K562 (cell line): ENCODE results near the gene CUL2. TPM values are rescaled to one million over a fixed set of nuclear protein-coding genes. Genes with fewer than 3 reads are reported as not detected.

Source experiments
- polyA plus RNA-seq, 8 experiments: library from polyadenylated mRNA; depleted of rRNA in 4 of 8; stranded (reverse) in 5 of 8; unstranded in 3 of 8; fragments of >200 nt; fragmentation: Nextera tagmentation in 2 of 8; fragmentation: Illumina TruSeq in 1 of 8; extraction: Ambion mirVana in 2 of 8; extraction: Trizol in 1 of 8; gene quantifications; 2 replicates each; pipeline versions ENCODE4 v1.2.1 to v1.2.3, GENCODE V29; 2011 to 2014; ENCODE audit warnings: inconsistent platforms in 1 of 8, missing spikeins in 1 of 8
- total RNA-seq, 7 experiments: library from RNA; depleted of rRNA in 6 of 7; stranded (reverse); fragments of >200 nt in 6 of 7; fragmentation: Illumina TruSeq in 2 of 7; extraction: Trizol in 2 of 7; gene quantifications; 2 replicates each; pipeline versions ENCODE4 v1.2.1 to v1.2.3, GENCODE V29; 2011 to 2021; ENCODE audit warnings: low replicate concordance in 1 of 7
- TF ChIP-seq, protein P1 (sequence below): sonication (generic); formaldehyde crosslinking; IDR thresholded peaks from 2 replicates; pipeline ENCODE4 v1.8.0; 2022; ENCODE audit warnings: mild to moderate bottlenecking, missing genetic modification reagents
- TF ChIP-seq, protein P2 (sequence below): fragments of 250-450 bp; sonication (Bioruptor Pico); IDR thresholded peaks from 2 replicates; pipeline ENCODE4 v1.4.0; 2020; ENCODE audit warnings: mild to moderate bottlenecking, moderate library complexity
- TF ChIP-seq, protein P3 (sequence below): fragments of 450-650 bp; IDR thresholded peaks from 2 replicates; pipeline ENCODE4 v1.6.1; 2016; ENCODE audit warnings: mild to moderate bottlenecking

The CUL2 gene
- total and polyA plus RNA-seq, 9 of the 15 experiments (the other 6 are each of a cell fraction or from before 2014, with no cell fraction given), result 17.3 to 46.3 (median 41.2) TPM

DNA sequence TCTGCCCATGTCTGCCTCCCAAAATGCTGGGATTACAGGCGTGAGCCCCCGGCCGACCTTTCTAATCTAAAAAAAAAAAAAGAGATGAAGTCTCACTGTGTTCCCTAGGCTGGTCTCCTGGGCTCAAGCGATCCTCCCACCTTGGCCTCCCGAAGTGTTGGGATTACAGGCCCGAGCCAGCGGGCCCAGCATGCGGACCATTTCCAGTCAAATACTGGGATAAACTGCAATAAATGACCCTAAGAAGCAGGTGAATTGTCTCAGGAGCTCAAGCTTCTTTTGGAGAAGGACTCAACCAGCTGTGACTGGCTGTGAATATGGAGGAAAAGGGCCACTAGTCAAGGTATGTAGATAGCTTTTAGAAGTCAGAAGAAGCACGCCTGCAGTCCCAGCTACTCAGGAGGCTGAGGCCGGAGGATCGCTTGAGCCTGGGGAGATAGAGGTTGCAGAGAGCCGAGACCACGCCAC lies 36.0 kb upstream of the CUL2 start (continued):
- TF ChIP-seq, protein P1, sequence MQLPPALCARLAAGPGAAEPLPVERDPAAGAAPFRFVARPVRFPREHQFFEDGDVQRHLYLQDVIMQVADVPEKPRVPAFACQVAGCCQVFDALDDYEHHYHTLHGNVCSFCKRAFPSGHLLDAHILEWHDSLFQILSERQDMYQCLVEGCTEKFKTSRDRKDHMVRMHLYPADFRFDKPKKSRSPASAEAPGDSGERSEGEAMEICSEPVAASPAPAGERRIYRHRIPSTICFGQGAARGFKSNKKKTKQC (CRISPR knock-in tag), result 0 out of 2 replicates have a peak, but pooled peaks have one; percentile 62
- TF ChIP-seq, protein P2, sequence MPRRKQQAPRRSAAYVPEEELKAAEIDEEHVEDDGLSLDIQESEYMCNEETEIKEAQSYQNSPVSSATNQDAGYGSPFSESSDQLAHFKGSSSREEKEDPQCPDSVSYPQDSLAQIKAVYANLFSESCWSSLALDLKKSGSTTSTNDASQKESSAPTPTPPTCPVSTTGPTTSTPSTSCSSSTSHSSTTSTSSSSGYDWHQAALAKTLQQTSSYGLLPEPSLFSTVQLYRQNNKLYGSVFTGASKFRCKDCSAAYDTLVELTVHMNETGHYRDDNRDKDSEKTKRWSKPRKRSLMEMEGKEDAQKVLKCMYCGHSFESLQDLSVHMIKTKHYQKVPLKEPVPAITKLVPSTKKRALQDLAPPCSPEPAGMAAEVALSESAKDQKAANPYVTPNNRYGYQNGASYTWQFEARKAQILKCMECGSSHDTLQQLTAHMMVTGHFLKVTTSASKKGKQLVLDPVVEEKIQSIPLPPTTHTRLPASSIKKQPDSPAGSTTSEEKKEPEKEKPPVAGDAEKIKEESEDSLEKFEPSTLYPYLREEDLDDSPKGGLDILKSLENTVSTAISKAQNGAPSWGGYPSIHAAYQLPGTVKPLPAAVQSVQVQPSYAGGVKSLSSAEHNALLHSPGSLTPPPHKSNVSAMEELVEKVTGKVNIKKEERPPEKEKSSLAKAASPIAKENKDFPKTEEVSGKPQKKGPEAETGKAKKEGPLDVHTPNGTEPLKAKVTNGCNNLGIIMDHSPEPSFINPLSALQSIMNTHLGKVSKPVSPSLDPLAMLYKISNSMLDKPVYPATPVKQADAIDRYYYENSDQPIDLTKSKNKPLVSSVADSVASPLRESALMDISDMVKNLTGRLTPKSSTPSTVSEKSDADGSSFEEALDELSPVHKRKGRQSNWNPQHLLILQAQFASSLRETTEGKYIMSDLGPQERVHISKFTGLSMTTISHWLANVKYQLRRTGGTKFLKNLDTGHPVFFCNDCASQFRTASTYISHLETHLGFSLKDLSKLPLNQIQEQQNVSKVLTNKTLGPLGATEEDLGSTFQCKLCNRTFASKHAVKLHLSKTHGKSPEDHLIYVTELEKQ (CRISPR knock-in tag), result no peak
- TF ChIP-seq, protein P3, sequence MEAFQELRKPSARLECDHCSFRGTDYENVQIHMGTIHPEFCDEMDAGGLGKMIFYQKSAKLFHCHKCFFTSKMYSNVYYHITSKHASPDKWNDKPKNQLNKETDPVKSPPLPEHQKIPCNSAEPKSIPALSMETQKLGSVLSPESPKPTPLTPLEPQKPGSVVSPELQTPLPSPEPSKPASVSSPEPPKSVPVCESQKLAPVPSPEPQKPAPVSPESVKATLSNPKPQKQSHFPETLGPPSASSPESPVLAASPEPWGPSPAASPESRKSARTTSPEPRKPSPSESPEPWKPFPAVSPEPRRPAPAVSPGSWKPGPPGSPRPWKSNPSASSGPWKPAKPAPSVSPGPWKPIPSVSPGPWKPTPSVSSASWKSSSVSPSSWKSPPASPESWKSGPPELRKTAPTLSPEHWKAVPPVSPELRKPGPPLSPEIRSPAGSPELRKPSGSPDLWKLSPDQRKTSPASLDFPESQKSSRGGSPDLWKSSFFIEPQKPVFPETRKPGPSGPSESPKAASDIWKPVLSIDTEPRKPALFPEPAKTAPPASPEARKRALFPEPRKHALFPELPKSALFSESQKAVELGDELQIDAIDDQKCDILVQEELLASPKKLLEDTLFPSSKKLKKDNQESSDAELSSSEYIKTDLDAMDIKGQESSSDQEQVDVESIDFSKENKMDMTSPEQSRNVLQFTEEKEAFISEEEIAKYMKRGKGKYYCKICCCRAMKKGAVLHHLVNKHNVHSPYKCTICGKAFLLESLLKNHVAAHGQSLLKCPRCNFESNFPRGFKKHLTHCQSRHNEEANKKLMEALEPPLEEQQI, result no peak
